ENCODE results near the gene WNK1.
"Not testable (repeated sequence)": the region's sequence is repeated elsewhere in the genome, so short reads cannot be mapped to it uniquely, and the experiment has no call there.

The WNK1 gene

DNA sequence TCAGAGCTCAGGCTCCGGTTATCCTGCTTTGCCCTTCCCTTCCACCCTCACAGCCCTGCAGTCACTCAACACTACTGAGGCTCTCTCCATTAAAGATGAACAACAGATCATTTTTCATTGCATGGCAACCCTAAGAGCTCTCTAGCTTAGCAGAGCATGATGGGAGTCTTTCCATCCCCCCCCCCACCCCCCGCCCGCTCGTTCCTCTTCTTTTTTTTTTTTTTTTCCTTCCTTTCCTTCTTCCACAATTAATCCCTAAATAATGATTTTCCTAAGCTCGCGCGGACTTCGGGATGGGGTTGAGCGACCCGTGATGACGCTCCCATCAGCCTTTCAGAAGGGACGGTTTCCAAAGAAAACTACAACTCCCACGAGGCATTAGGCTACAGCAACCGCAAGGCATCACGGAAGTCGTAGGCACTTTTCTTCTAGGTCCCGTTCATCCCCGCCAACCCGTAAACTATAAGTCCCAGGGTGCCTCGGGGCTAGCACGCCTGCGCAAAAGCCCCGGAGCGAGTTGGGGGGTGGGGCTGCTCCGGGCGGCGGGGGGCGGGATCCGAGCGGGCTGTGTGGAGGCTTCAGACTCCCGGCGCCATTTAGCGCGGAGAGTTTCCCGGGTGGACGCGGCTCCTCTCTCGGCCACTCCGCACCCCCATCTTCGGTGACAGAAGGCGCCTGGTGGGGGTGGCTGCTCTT lies at the start of gene WNK1:
WNK1 (plus strand) TSS at position 581 of the 696 bp plus-strand sequence. CDS start 987 bp downstream, outside the sequence.
- peak; percentile 89 to 96 (median 94) for DNase-seq (ENCODE audit: low read depth in 4 of 4, low spot score in 1 of 4)

DNA sequence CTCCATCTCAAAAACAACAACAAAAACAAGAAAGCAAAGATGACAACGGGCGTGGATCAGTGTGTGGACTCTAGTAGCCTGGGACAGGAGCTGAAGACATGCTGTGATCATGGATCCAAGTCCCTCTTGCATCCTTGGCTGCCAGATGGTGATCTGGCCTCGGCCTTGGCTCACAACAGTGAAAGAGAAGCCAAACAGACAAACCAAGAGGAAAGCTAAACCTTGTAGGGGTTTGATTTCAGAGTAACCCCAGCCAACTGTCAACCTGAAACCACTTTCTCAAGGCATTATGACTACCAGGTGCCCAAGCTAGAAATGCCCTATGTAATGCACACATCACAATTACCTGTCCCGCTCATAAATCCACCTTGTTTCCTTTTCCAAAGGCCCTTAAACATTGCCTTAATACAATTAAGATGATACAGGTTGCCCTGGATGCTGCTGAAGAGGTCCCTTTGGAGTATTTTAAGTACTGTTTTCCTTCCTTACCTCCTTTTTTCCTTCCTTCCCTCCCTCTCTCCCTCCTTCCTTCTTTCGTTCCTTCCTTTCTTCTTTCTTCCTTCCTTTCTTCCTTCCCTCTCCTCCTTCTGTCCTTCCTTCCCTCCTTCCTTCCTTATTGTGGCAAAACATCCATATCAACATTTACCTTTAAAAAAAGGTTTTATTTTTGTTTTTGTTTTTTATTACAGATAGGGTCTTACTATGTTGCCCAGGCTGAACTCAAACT lies 47.7 kb upstream of the WNK1 start:
- DNase-seq (ENCODE audit: low read depth in 4 of 4, low spot score in 1 of 4) = no peak

DNA sequence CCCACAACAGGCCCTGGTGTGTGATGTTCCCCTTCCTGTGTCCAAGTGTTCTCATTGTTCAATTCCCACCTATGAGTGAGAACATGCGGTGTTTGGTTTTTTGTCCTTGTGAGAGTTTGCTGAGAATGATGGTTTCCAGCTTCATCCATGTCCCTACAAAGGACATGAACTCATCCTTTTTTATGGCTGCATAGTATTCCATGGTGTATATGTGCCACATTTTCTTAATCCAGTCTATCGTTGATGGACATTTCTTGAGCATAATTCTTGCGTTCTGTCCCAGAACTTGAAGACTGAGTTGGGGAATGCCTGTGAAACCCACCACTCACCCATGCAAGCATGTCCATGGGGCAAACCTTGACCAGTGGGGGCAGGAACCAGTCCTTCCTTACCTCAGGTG lies 44.3 kb upstream of the WNK1 start:
- DNase-seq (ENCODE audit: low read depth in 4 of 4, low spot score in 1 of 4) = not testable (repeated sequence)

DNA sequence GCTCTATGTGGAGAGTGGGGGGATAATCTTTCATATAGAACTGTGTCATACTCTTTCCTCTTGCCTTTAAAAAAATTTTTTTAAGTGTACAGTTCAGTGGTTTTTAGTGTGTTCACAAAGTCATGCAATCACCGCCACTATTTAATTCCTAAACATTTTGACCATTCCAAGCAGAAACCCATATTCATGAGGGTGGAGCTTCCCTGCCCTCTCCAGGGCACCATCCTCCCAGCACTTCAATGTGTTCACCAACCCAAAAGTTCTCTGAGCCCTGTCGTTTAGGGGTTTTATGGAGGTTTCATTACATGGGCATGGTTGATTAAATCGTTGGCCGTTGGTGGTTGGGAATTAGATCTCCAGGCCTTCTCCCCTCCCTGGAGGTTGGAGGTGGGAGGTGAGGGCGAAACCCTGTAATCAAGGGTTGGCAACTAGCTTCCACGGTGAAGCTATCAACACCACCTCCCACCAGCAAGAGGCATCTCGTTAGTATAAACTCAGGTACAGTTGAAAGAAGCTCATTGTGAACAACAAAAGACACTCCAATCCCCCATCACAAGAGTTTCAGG lies 42.8 kb upstream of the WNK1 start:
- DNase-seq (ENCODE audit: low read depth in 4 of 4, low spot score in 1 of 4) = no peak

DNA sequence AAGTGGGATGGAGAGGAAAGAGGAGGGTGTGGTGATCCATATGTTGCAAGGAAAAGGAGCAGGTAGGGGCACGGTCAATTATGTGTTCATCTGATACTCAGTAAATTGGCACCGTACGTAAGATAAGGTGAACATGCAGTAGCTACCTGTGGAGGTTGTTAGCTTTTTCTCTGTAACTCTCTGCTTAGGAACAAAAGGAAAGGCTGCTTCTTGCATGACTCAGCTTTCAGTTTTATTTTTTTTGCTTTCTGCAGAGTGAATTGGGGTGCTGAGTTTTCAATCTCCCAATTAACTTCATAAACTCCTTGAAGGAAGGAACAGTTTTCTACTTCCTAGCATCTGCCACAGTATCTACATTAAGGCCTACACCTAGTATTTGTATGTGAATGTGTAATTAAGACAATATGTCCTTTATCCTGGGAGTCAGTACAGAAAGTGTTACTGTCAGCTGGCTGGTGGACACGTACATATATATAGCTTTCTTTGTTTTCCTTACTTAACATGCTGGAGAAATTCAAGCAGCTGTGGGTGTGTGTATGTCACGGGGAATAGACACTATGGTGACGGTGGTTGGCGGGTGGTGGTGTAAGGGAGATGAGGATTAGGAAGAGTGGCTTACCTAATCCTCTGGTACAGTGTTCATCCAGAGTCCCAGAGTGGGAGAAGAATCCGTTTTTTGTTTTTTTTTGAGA lies 40.1 kb upstream of the WNK1 start:
- DNase-seq (ENCODE audit: low read depth in 4 of 4, low spot score in 1 of 4) = no peak

DNA sequence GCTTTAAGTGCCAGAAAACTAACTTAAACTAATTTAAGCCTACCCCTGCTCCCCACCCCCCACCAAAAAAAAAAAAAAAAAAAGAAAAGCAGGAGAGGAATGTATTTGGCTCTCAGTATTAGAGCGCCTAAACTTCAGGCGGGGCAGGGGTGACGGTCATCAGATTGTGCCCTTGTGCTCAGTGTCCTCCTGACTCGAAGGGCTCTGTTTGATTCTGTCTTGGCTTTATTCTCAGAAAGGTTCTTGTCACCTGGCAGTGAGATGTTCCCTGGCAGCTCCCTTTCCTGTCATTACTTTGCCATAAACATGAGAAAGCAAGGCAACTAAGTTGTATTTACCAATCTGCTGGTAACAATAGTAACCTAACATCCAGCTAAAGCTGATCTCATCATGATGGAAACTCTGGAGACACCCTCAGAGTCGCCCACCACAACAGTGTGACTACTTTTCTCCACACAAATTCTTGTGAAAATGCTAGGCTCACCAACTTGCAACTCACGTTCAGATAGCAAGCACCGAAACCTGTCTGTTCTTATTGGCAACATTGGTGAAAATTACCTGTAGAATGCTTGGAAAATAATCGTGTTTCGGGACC lies 39.0 kb upstream of the WNK1 start:
- no peak for DNase-seq (ENCODE audit: low read depth in 4 of 4, low spot score in 1 of 4)

DNA sequence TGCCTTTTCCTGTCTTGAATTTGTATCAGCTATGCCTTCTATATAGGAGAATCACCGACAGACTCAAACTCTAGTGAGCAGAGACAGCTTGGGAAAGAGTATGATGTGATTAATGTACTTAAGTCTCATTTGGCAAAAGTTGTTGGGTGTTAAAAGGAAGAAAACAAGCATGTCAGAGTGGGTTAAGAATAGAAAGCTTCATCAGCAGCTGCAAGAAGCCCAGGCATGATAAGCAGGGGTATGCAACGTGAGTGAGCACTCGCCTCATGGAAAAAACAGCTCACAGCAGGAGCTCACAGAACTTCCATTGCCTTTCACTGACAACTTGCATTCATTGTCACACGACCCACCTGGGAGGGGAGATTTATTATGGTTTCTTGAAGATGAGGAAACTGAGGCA lies 35.9 kb upstream of the WNK1 start:
- peak in 2 of 4 experiments; percentile 37 for DNase-seq (ENCODE audit: low read depth in 4 of 4, low spot score in 1 of 4)

DNA sequence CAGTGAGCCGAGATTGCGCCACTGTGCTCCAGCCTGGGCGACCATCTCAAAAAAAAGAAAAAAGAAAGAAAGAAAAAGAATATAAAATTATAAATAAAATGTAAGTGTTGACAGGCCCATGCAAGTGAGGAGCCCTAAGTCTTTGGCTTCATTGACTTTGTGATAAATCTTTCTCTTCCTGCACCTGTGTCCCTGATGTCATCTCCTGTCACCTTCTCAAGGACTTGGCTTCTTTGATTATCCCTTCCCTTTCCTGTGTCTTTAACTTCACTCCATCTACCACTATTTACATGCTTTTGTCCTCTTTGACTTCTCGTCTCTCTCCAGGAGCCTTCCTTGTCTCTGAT lies 33.6 kb upstream of the WNK1 start:
- DNase-seq (ENCODE audit: low read depth in 4 of 4, low spot score in 1 of 4) = no peak

DNA sequence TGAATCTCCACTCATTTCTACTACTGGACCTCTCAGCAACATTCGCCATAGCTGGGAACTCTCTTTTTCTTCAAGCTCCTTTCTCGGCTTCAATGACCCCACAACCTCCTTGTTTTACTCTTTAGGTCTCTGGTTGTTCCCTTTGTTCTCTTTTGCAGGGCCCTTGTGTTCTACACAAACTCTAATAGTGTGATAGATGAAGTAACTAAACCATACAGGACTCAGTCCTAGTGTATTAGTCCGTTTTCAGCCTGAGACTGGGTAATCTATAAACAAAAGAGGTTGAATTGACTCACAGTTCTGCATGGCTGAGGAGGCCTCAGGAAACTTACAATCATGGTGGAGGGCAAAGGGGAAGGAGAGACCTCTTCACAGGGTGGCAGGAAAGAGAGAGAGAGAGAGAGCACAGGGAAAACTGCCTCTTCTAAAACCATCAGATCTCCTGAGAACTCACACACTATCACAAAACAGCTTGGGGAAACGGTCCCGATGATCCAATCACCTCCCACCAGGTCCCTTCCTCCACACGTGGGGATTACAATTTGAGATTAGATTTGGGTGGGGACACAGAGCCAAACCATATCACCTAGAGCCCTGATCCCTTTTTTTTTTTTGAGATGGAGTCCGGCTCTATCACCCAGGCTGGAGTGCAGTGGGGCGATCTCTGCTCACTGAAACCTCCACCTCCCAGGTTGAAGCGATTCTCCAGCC lies 32.0 kb upstream of the WNK1 start:
- DNase-seq (ENCODE audit: low read depth in 4 of 4, low spot score in 1 of 4) = no peak

DNA sequence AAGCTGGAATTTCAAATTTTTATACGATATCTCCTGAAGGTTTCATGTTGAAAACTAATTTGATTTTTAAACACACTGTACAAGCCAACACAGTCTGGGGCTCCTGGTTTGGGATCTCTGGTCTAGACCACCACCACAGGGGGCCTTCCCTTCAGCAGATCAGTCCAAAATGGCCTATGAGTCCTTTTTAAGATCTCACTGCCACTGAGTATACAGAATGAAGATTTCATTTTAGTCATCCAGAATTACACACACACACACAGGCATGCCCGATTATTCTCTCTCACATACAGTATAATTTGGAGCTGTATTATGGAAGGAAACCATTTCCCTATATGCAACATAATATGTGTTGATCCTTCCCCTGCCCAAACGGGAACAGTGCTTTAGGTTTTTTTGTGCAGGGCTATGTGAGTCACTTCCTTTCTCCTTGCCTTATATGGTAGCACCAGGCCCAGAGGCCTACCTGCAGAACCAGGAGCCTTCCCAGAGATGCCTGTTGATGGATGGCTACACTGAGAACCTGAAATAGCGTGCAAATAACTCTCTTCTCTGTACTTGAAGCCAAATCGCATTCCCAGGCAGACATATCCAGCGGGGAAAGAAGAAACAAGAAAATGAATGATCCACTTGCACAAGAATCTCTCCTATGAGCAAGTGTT lies 28.1 kb upstream of the WNK1 start:
- DNase-seq (ENCODE audit: low read depth in 4 of 4, low spot score in 1 of 4) = no peak

DNA sequence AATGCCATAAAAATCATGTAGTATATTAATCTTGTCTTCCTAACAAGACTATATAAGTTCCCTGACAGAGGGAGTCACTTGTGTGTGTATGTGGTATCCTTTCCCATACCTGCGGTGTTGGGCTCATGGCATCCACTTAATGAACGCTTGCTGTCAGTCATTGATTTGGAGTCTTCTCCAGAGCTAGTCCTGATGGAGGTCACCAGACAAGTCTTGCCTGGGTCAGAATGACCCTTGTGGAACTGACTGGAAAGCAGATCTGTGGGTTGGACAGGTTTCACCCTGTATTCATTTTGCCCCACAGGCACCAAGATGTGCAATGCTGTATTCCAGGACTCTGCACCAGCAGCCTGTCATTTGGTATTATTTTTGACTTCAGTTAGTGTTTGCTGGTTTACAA lies 27.3 kb upstream of the WNK1 start:
- DNase-seq (ENCODE audit: low read depth in 4 of 4, low spot score in 1 of 4) = no peak

DNA sequence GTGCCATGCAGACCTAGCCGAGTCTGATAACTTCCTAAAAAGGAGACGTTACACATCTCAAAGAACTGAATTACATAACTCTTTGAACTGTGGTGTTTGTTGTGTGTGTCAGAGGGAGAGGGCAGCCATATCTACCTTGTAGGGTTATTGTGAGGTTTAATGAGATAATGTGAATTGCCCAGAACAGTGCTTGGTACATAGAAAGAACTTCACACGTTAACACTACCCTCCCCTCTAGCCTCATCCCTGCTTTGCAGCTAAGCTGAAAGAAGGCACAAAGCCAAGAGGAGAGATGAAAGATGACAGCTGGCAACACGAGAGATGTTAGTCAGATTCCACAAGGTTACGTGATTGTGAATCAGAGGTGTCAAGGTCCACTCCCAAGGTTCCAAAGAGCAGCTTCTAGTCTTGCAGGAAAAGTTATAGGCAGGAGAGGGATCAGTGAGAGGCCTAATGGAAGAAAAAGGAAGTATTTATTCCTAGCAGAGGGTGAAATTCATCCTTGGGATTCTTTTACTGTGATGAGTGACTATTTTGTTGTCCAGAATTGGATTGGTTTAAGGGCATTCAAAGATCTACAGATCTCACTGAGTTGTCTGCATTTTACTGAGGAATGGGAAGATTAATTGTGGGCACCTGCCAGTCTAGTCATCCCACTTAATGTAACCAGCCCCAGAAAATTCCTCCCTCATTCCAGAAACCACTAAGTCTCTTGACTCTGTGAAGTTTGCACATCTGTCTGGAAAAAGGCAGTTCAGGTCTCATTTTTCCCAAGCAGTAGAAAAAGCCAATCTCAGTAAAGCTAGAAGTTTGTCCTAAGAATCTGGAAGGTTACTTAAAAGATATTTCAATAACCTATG lies 25.9 kb upstream of the WNK1 start:
- no peak for DNase-seq (ENCODE audit: low read depth in 4 of 4, low spot score in 1 of 4)

DNA sequence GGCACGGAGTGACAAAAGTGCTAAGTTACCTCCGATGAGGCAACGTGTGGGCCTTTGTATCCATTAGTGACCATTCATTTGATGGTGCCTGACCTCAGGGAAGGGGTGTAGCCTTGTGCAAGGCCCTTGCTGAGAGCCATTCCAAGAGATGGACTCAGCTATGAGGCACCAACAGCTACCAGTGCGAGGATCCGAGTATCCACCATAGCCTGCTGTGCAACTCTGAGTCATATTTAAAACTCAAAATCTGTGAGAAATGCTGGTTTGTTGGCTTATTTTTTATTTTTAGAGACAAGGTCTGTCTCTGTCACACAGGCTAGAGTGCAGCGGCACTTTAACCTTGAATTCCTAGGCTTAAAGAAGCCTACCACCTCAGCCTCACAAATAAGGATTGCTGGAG lies 25.1 kb upstream of the WNK1 start:
- DNase-seq (ENCODE audit: low read depth in 4 of 4, low spot score in 1 of 4) = no peak

DNA sequence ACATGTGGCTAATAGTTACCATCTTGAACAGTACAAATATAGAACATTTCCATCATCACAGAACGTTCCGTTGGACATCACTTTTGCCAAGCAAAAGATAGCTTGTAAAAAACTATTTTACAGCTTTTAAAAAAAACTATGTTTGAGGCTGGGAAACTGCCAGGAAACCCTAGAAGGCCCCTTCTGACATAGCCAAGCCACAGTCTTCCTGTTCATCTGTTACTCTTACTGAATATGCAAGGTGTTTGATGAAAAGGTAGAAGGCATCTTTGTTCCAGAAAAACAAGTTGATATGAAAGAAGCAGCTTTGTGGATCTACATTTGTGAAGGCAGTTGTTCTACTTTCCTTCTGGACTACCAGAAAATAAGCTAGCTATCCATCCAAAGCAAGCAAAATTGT lies 23.6 kb upstream of the WNK1 start:
- DNase-seq (ENCODE audit: low read depth in 4 of 4, low spot score in 1 of 4) = no peak

DNA sequence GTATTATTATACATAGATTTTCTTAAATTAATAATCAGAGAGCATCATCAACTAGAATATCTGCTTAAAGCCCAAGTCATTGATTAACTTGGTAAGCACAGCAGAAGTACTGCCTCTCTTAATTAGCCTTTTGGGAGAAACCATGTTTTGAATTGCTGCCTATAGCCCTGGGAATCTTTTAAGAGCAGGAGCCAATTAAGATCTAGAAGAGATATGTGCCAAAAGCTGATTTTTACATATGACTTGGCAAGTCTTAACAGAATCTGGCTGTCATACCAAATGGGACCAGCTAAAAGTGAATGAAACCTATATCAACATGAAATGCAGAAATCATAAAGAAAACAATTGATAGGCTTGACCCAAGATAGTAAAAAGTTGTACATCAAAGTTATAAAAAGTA lies 23.2 kb upstream of the WNK1 start:
- no peak for DNase-seq (ENCODE audit: low read depth in 4 of 4, low spot score in 1 of 4)

DNA sequence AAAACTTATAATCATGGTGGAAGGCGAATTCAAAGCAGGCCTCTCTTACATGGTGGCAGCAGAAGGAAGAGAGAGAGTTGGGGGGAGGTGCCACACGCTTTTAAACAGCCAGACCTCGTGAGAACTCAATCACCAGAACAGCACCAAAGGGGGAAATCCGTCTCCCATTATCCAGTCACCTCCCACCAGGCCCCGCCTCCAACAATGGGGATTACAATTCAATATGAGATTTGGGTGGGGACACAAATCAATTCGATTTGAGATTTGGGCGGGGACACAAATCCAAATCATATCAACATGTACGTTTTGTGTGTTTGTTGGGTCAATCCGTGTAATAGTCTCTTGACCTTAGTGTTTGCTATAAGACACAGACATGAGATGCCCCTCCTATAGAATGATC lies 21.8 kb upstream of the WNK1 start:
- no peak for DNase-seq (ENCODE audit: low read depth in 4 of 4, low spot score in 1 of 4)

DNA sequence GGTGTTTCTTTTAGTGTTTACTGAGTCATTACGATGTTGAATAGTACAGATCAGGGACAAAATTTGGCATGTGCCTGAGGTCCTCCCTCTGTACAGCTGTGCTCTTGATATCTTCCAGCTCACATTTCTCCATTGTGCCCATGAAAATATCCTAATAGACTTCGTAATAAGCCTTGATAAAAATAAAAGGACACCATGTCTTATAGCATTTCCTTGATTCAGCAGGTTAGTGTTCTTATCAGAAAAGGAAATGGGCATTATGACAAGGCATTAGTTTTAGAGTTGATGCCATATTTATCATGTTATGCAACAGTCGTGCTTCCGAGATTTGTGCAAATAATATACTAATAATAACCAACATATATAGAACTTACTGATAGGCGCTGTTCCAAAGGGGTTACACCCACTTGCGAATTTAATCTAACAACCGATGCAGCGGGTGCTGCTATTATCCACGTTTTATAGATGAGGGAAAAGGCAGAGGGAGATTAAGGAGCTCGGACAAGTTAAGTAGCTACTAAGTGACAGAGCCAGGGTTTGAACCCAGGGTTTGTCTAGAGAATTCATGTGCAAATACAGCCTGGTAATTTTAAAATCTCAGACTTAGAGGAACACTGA lies 15.1 kb upstream of the WNK1 start:
- DNase-seq (ENCODE audit: low read depth in 4 of 4, low spot score in 1 of 4) = no peak

DNA sequence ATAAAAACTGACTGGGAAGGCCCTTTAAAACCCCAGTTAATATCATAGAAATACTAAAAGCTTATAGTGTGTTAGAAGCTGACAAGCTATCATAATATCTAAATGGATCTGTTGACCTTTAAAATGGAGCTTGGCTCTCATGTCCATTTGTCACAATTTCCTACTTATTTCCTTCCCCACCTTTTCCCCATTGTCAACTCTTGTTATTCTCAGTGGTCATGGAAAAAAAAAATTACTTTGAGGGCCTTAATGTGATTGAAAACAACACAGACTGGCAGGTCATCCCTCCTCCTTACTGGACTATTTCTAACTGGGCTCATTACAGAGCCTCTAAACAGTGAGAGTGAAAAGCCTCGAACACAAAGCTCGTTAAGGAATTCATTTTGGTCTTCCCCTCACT lies 13.7 kb upstream of the WNK1 start:
- DNase-seq (ENCODE audit: low read depth in 4 of 4, low spot score in 1 of 4) = no peak

DNA sequence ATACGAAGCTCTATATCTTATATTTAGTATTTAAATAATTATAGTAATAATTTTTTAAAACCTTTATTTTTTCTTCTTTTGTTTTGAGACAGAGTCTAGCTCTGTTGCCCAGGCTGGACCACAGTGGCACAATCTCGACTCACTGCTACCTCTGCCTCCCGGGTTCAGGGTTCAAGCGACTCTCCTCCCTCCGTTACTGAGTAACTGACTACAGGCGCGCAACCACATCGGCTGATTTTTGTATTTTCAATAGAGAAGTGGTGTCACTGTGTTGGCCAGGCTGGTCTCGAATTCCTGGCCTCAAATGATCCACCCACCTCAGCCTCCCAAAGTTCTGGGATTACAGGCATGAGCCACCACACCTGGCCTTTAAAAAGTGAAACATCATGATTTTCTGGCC lies 13.0 kb upstream of the WNK1 start:
- DNase-seq (ENCODE audit: low read depth in 4 of 4, low spot score in 1 of 4) = no peak

Measured in stimulated activated CD4-positive, alpha-beta T cell treated with anti-CD3 and anti-CD28 coated beads, Interleukin-1b, Interleukin-23, amount 100 ng/mL, for 24 hours (primary cell).